ENCODE results near the gene ECM2. TPM values are rescaled to one million over a fixed set of nuclear protein-coding genes. Genes with fewer than 3 reads are reported as not detected.
"Not testable (repeated sequence)": the region's sequence is repeated elsewhere in the genome, so short reads cannot be mapped to it uniquely, and the experiment has no call there.

ECM2 gene
- total RNA-seq, result 1 to 10 TPM; 1.0 to 5.0 (median 1.9) TPM
- long read RNA-seq, donor 1, partial matches to known transcripts, result 1 of 5 reads
- long read RNA-seq, donor 1, other reads (novel, unspliced or antisense), result 4 of 5 reads
- long read RNA-seq, donor 2, partial matches to known transcripts, result 1 of 1 reads
- long read RNA-seq, donor 2, other reads (novel, unspliced or antisense), result 0 of 1 reads

DNA sequence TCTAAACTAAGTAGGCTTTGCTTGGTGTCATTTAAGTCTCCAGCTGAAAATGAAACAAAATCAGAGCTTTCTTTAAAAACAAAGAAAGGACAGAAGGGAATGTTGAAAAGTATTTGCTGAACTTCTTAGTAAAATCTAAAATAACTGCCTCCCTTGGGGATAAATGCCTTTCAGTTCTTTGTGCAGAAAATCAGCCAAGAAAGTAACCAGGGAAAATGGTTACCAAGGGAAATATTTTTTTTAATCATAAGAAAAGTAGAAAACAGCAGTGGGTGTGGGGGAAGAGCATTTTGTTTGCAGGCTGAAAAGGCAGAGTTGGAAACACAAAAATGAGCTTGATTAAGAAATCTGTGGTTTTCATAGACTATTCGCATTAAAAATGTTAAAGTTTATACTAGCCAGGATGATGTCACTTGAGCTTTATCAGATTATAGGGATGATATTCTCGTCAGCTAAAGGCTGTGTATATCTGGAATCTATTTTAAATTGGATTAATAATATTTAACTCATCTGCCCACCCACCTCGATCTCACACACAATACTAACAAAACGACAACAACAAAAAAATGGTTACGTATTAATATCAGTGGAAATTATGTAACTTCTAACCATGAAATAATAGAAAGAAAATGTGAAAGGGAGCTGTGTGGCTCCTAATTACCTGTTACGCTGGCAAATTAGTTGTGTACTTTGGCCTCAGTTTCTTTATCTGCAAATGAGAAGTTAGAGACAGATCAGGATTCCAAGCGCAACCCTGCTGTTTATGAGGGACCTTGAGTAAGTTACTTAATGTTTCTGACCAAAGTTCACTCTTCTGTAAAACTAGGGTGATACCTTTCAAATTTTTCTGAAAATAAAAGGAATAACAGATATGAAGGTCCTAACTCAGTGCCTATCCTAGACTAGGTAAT, at the start of gene ECM2:
ECM2 (minus strand) TSS at position 51 of the 911 bp plus-strand sequence. CDS start 13,124 bp downstream, outside the sequence.
- no peak for TF ChIP-seq CTCF (IDR thresholded peaks at IDR 0.05)
- DNase-seq, result no peak
- Histone ChIP-seq H3K9me3 (no peaks in the 10 kb centered on the region), H3K36me3 (ENCODE audit: low read depth) (no peaks in the 10 kb centered on the region), H3K4me3 (no peak within 1 kb of the TSS), H3K4me1 (ENCODE audit: low read depth) (no peaks in the 10 kb centered on the region)
- ATAC-seq, result no peak
- intact Hi-C loops (cut with DNase I, micrococcal nuclease), result no loop called here

GRCh38 chr9:92576175-92576574, 40.4 kb upstream of the ECM2 start:
- Histone ChIP-seq H3K4me3 (no peak overlapping the region), H3K9me3 (no peaks in the 10 kb centered on the region), H3K4me1 (ENCODE audit: low read depth) (no peaks in the 10 kb centered on the region), H3K36me3 (ENCODE audit: low read depth) (no peaks in the 10 kb centered on the region)
- TF ChIP-seq CTCF (IDR thresholded peaks at IDR 0.05), result no peak
- ATAC-seq (no peak), DNase-seq (no peak)
- intact Hi-C loops (cut with DNase I, micrococcal nuclease), result no loop called here

- H3K4me1 ChIP-seq (ENCODE audit: low read depth); ATAC-seq; intact Hi-C loops (cut with DNase I, micrococcal nuclease); DNase-seq; H3K9me3 ChIP-seq; H3K4me3 ChIP-seq; H3K36me3 ChIP-seq (ENCODE audit: low read depth): not testable (repeated sequence)
These were observed 37.8 kb upstream of the ECM2 start for GRCh38 chr9:92573612-92574011.

DNA sequence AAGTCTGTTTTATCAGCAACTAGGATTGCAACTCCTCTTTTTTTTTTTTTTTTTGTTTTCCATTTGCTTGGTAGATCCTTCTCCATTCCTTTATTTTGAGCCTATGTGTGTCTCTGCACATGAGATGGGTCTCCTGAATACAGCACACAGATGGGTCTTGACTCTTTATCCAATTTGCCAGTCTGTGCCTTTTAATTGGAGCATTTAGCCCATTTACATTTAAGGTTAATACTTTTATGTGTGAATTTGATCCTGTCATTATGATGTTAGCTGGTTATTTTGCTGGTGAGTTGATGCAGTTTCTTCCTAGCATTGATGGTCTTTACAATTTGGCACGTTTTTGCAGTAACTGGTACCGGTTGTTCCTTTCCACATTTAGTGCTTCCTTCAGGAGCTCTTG, 36.1 kb upstream of the ECM2 start:
- DNase-seq; H3K4me1 ChIP-seq (ENCODE audit: low read depth); H3K4me3 ChIP-seq; ATAC-seq; intact Hi-C loops (cut with DNase I, micrococcal nuclease); H3K9me3 ChIP-seq; H3K36me3 ChIP-seq (ENCODE audit: low read depth): not testable (repeated sequence)

- DNase-seq, result no peak
- H3K4me3 ChIP-seq, result no peak overlapping the region
These were observed 29.2 kb upstream of the ECM2 start for GRCh38 chr9:92564982-92565381.

GRCh38 chr9:92564504-92564903, 28.7 kb upstream of the ECM2 start:
- Histone ChIP-seq H3K9me3 (no peaks in the 10 kb centered on the region), H3K4me3 (no peak overlapping the region), H3K4me1 (ENCODE audit: low read depth) (no peaks in the 10 kb centered on the region), H3K36me3 (ENCODE audit: low read depth) (no peaks in the 10 kb centered on the region)
- ATAC-seq (peak; percentile 42), DNase-seq (no peak)
- intact Hi-C loops (cut with DNase I, micrococcal nuclease), result no loop called here
- TF ChIP-seq CTCF (IDR thresholded peaks at IDR 0.05), result no peak

More at GRCh38 chr9:92564982-92565381, 29.2 kb upstream of the ECM2 start:
- no peak for TF ChIP-seq CTCF (IDR thresholded peaks at IDR 0.05)
- no peak for ATAC-seq
- H3K36me3 ChIP-seq (ENCODE audit: low read depth), result no peaks in the 10 kb centered on the region
- no peaks in the 10 kb centered on the region for H3K9me3 ChIP-seq
- intact Hi-C loops (cut with DNase I, micrococcal nuclease), result no loop called here
- no peaks in the 10 kb centered on the region for H3K4me1 ChIP-seq (ENCODE audit: low read depth)
